Vagina (tissue), 2 donors: ENCODE data around the gene CLRN2.

Source experiments
- CTCF ChIP-seq, 3 experiments: fragments of 450-650 bp in 2 of 3; fragments of 200-600 bp in 1 of 3; sonication (generic) in 1 of 3; IDR thresholded peaks; one replicate each; pipeline ENCODE4 v1.5.1; 2017 to 2019; ENCODE audit warnings: antibody characterized with exemption in 3 of 3, mild to moderate bottlenecking in 2 of 3, moderate library complexity in 2 of 3
- POLR2A ChIP-seq, 2 donors: fragments of 450-650 bp; IDR thresholded peaks; one replicate each; pipeline ENCODE4 v1.6.1; 2017; ENCODE audit warnings: antibody characterized with exemption in 2 of 2, mild to moderate bottlenecking in 2 of 2, moderate library complexity in 2 of 2

DNA sequence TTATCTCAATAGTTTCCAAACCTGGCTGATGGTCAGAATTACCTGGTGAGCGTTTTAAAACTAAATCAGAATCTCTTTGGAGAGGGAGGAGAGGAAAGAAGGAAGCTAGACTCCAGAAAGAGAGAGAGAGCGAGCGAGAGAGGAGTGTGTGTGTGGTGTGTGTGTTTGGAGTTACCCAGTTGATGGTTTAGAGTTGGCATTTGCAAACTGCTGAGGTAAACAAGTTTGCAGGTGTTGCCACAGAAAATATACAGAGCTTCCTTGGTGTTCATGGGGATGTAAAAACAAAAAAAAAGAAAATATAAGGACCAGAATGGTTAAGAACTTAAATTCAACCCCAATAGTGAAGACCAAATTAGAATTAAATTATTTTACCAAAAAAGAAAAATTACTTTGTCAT lies 35.6 kb downstream of the CLRN2 start:
- TF ChIP-seq CTCF (IDR thresholded peaks at IDR 0.05) (no peak), POLR2A (IDR thresholded peaks at IDR 0.05) (no peak)
